ENCODE measurements around the gene ACOT6.

GRCh38 chr14:73567358-73567757, 45.0 kb upstream of the ACOT6 start:
- TF ChIP-seq, protein P1, sequence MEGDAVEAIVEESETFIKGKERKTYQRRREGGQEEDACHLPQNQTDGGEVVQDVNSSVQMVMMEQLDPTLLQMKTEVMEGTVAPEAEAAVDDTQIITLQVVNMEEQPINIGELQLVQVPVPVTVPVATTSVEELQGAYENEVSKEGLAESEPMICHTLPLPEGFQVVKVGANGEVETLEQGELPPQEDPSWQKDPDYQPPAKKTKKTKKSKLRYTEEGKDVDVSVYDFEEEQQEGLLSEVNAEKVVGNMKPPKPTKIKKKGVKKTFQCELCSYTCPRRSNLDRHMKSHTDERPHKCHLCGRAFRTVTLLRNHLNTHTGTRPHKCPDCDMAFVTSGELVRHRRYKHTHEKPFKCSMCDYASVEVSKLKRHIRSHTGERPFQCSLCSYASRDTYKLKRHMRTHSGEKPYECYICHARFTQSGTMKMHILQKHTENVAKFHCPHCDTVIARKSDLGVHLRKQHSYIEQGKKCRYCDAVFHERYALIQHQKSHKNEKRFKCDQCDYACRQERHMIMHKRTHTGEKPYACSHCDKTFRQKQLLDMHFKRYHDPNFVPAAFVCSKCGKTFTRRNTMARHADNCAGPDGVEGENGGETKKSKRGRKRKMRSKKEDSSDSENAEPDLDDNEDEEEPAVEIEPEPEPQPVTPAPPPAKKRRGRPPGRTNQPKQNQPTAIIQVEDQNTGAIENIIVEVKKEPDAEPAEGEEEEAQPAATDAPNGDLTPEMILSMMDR (conservative IDR thresholded peaks at IDR 0.05; ENCODE audit: low read depth, low read length) = no peak
- TF ChIP-seq RAD21 (IDR thresholded peaks at IDR 0.05; ENCODE audit: low read length) (no peak), CEBPB (IDR thresholded peaks at IDR 0.05; ENCODE audit: low read depth, low read length) (no peak), MXI1 (IDR thresholded peaks at IDR 0.05; ENCODE audit: borderline replicate concordance, low read depth, low read length) (no peak), MAFK (IDR thresholded peaks at IDR 0.05; ENCODE audit: low read depth, low read length) (peak; percentile 55; the same call in 1 of the 2 replicates), POLR2A (IDR thresholded peaks at IDR 0.05; ENCODE audit: low read depth, low read length) (no peak), USF2 (IDR thresholded peaks at IDR 0.05; ENCODE audit: low read depth, low read length) (no peak), FOS (IDR thresholded peaks at IDR 0.05; ENCODE audit: low read depth, low read length) (no peak)

Data from IMR-90 (cell line).